B cell (primary cell): Measurements from ENCODE around the gene SLC25A39.

Experiments
- CTCF ChIP-seq: fragments of 200-600 bp; IDR thresholded peaks from one replicate; pipeline ENCODE4 v1.8.0; 2022; ENCODE audit warnings: antibody characterized with exemption, mild to moderate bottlenecking
- EZH2 ChIP-seq: IDR thresholded peaks from 2 replicates; pipeline ENCODE4 v1.6.1; 2012; ENCODE audit warnings: borderline replicate concordance, low read depth, mild to moderate bottlenecking, moderate library complexity, low read length; ENCODE audit not compliant: insufficient read depth, poor library complexity, severe bottlenecking

- TF ChIP-seq CTCF: no peak
- TF ChIP-seq EZH2: no peak
Measured at GRCh38 chr17:44310609-44311376, 13.8 kb downstream of the SLC25A39 start.
